BE2C (cell line): ENCODE data around the gene VWF.

Experiments used
- DNase-seq: peaks from one replicate; pipeline ENCODE4 v3.0.0-alpha.2; 2020
- H3K27me3 ChIP-seq: fragments of 250-450 bp; sonication (Bioruptor Pico); 2 replicates; pipeline ENCODE4 v1.5.1; 2020; ENCODE audit warnings: mild to moderate bottlenecking
- H3K36me3 ChIP-seq: fragments of 250-450 bp; sonication (Bioruptor Pico); 2 replicates; pipeline ENCODE4 v1.5.1; 2020; ENCODE audit warnings: mild to moderate bottlenecking
- H3K4me1 ChIP-seq: fragments of 250-450 bp; sonication (Bioruptor Pico); 2 replicates; pipeline ENCODE4 v1.5.1; 2020
- H3K4me3 ChIP-seq: 2 replicates; pipeline ENCODE4 v1.5.1; 2011; ENCODE audit warnings: low read depth, low read length
- H3K9me3 ChIP-seq: fragments of 250-450 bp; sonication (Bioruptor Pico); 2 replicates; pipeline ENCODE4 v1.5.1; 2020
- CTCF ChIP-seq: IDR thresholded peaks from 2 replicates; pipeline ENCODE4 v1.5.1; 2012; ENCODE audit warnings: mild to moderate bottlenecking, low read depth, low read length

The VWF gene

GRCh38 chr12:6091786-6092566 lies 32.5 kb downstream of the VWF start:
- no peaks in the 10 kb centered on the region for H3K9me3 ChIP-seq

GRCh38 chr12:6090803-6091202 lies 33.7 kb downstream of the VWF start:
- DNase-seq: no peak
- Histone ChIP-seq H3K27me3 (no peaks in the 10 kb centered on the region), H3K9me3 (no peaks in the 10 kb centered on the region), H3K36me3 (no peaks in the 10 kb centered on the region), H3K4me3 (no peak overlapping the region), H3K4me1 (peaks cover 5% of the 10 kb centered on the region)
- TF ChIP-seq CTCF: no peak

More at GRCh38 chr12:6091786-6092566, 32.5 kb downstream of the VWF start:
- Histone ChIP-seq H3K36me3 (no peaks in the 10 kb centered on the region), H3K4me3 (no peak overlapping the region), H3K4me1 (peaks cover 5% of the 10 kb centered on the region), H3K27me3 (no peaks in the 10 kb centered on the region)
- DNase-seq: no peak
- no peak for TF ChIP-seq CTCF

GRCh38 chr12:6088921-6089747 lies 35.3 kb downstream of the VWF start:
- DNase-seq: no peak
- no peaks in the 10 kb centered on the region for H3K36me3 ChIP-seq
- no peaks in the 10 kb centered on the region for H3K9me3 ChIP-seq
- H3K4me1 ChIP-seq: peaks cover 13% of the 10 kb centered on the region
- H3K27me3 ChIP-seq: no peaks in the 10 kb centered on the region
- no peak for TF ChIP-seq CTCF
- H3K4me3 ChIP-seq: no peak overlapping the region

- DNase-seq: peak; percentile 0
Measured at GRCh38 chr12:6086316-6086715, 38.2 kb downstream of the VWF start.

GRCh38 chr12:6085841-6086240 lies 38.6 kb downstream of the VWF start:
- no peak for TF ChIP-seq CTCF
- Histone ChIP-seq H3K4me3 (no peak overlapping the region), H3K27me3 (no peaks in the 10 kb centered on the region), H3K36me3 (no peaks in the 10 kb centered on the region), H3K9me3 (no peaks in the 10 kb centered on the region), H3K4me1 (peaks cover 30% of the 10 kb centered on the region)
- no peak for DNase-seq

More at GRCh38 chr12:6086316-6086715, 38.2 kb downstream of the VWF start:
- no peaks in the 10 kb centered on the region for H3K27me3 ChIP-seq
- H3K4me1 ChIP-seq: peaks cover 30% of the 10 kb centered on the region
- TF ChIP-seq CTCF: no peak
- no peak overlapping the region for H3K4me3 ChIP-seq
- H3K36me3 ChIP-seq: no peaks in the 10 kb centered on the region
- no peaks in the 10 kb centered on the region for H3K9me3 ChIP-seq
